ENCODE results near the gene MS4A5. TPM values are rescaled to one million over a fixed set of nuclear protein-coding genes. Genes with fewer than 3 reads are reported as not detected.

Gene MS4A5, protein sequence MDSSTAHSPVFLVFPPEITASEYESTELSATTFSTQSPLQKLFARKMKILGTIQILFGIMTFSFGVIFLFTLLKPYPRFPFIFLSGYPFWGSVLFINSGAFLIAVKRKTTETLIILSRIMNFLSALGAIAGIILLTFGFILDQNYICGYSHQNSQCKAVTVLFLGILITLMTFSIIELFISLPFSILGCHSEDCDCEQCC
- total RNA-seq (2014; rRNA removed; shearing (Covaris generic)): not detected in 2 replicates

DNA sequence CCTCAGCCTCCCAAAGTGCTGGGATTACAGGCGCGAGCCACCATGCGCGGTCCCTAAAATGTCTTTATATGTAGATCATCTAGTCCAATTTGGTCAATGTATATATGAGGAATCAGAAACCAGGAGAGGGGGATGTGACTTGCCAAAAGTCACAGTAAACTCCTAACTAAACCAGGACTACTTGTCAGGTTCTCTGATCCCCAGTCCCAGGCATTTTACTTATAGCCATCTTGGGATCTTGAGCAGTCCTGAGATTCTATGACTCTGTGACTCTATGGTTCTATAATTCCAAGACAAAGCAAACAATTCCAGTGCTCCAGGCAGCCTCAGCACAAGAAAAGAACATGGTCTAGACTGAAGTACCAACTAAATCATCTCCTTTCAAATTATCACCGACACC, at the start of gene MS4A5:
MS4A5 (plus strand) TSS at position 301 of the 400 bp plus-strand sequence. CDS start 103 bp downstream, outside the sequence.
- H3K4me3 ChIP-seq: no peak within 1 kb of the TSS
- no peak for DNase-seq (ENCODE audit: low read depth in 1 of 2, low spot score in 2 of 2)
- H3K4me1 ChIP-seq (replicated peaks): 0 out of 2 replicates have a peak, but pooled peaks cover 6% of the 10 kb centered on the region
- no peaks in the 10 kb centered on the region for H3K9me3 ChIP-seq (replicated peaks)
- H3K27ac ChIP-seq: no peak within 1 kb of the TSS
- no peaks in the 10 kb centered on the region for H3K36me3 ChIP-seq
- peaks cover 7% of the 10 kb centered on the region; the same call in 1 of the 2 replicates for H3K27me3 ChIP-seq (replicated peaks)

DNA sequence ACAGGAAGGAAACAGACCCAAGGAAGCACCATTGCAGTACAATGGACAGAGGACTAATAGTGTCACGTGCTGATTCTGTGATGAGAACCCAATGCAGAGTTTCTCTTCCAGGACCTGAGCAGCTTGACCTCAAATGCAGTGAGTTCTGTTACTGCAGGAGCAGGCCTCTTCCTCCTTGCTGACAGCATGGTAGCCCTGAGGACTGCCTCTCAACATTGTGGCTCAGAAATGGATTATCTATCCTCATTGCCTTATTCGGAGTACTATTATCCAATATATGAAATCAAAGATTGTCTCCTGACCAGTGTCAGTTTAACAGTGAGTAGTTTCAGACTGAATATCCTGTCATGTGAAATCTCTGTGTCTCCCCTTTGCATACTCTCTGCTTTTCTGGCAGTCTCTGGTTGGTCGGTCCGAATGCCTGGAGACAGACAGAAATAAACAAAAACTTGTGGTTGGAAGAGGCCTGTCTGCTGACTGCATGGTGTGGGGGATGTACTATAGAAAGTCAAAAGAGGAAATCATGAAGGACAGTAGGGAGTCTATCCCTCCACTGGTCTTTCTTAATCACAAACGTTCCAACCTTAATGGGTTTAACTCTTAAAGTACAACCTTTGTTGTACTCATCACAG, 40.0 kb upstream of the MS4A5 start:
- H3K4me3 ChIP-seq: no peak overlapping the region
- peak in 1 of 2 experiments; percentile 19 for DNase-seq (ENCODE audit: low read depth in 1 of 2, low spot score in 2 of 2)
- no peaks in the 10 kb centered on the region for H3K36me3 ChIP-seq
- H3K27me3 ChIP-seq (replicated peaks): no peaks in the 10 kb centered on the region
- no peak overlapping the region for H3K27ac ChIP-seq
- H3K9me3 ChIP-seq (replicated peaks): no peaks in the 10 kb centered on the region
- H3K4me1 ChIP-seq (replicated peaks): no peaks in the 10 kb centered on the region

DNA sequence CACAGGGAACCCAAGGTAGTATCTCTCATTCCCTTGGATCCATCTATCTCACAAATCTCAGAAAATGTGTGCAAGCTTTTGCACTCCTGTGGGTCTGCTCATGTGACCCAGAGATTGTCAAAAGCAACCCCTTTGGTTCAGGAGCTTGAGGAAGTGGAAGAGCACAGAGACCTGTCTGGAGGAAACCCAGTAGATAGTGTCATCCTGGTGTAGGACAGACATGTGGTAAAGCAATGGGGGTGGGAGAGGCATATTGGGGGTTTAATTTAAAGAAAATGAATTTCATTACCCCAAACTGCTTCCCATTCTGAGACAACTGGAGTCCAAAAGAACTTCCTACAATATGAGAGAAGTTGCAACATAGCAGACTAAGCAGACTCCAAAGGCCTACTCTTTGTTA, 39.0 kb upstream of the MS4A5 start:
- H3K36me3 ChIP-seq: no peaks in the 10 kb centered on the region

DNA sequence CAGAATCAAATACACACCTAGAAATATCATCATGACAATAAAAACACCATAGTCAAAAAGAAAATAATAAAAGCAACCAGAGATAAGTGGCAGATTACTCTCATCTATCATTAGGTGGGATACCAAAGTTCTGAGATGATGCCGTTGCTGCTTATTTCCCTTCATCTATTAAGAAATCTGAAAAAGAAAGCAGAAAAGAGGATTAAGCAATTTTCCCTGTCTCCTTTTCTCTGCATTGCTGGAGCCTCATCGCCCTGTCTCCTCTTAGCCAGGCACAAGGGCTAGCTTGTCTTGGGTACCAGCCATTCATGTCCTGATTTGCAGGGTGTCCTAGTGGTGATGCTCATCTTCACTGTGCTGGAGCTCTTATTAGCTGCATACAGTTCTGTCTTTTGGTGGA, 37.0 kb upstream of the MS4A5 start:
- no peak for DNase-seq (ENCODE audit: low read depth in 1 of 2, low spot score in 2 of 2)
- 0 out of 2 replicates have a peak, but pooled peaks cover 5% of the 10 kb centered on the region for H3K27me3 ChIP-seq (replicated peaks)
- H3K4me3 ChIP-seq: no peak overlapping the region
- H3K27ac ChIP-seq: no peak overlapping the region
- H3K4me1 ChIP-seq (replicated peaks): no peaks in the 10 kb centered on the region
- no peaks in the 10 kb centered on the region for H3K9me3 ChIP-seq (replicated peaks)
- no peaks in the 10 kb centered on the region for H3K36me3 ChIP-seq

More for the DNA sequence above, 39.0 kb upstream of the MS4A5 start:
- no peak for DNase-seq (ENCODE audit: low read depth in 1 of 2, low spot score in 2 of 2)
- no peaks in the 10 kb centered on the region for H3K4me1 ChIP-seq (replicated peaks)
- no peaks in the 10 kb centered on the region for H3K9me3 ChIP-seq (replicated peaks)
- no peak overlapping the region for H3K4me3 ChIP-seq
- no peak overlapping the region for H3K27ac ChIP-seq
- H3K27me3 ChIP-seq (replicated peaks): no peaks in the 10 kb centered on the region

DNA sequence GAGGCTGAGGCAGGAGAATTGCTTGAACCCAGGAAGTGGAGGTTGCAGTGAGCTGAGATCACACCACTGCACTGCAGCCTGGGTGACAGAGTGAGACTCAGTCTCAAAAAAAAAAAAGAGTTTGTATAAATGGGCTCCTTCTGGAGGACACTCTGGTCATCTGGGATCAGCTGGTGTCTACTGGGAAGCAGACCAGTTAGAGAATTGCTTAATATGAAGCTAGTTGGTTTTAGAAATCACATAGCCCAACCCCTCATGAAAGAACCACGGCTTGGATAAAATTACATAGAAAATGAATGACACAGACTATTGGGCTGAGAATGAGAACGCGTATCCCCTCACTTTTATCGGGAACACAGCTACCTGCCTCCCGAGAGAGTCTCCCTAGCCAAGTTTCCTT, 36.4 kb upstream of the MS4A5 start:
- Histone ChIP-seq H3K36me3 (no peaks in the 10 kb centered on the region), H3K9me3 (replicated peaks) (no peaks in the 10 kb centered on the region)

DNA sequence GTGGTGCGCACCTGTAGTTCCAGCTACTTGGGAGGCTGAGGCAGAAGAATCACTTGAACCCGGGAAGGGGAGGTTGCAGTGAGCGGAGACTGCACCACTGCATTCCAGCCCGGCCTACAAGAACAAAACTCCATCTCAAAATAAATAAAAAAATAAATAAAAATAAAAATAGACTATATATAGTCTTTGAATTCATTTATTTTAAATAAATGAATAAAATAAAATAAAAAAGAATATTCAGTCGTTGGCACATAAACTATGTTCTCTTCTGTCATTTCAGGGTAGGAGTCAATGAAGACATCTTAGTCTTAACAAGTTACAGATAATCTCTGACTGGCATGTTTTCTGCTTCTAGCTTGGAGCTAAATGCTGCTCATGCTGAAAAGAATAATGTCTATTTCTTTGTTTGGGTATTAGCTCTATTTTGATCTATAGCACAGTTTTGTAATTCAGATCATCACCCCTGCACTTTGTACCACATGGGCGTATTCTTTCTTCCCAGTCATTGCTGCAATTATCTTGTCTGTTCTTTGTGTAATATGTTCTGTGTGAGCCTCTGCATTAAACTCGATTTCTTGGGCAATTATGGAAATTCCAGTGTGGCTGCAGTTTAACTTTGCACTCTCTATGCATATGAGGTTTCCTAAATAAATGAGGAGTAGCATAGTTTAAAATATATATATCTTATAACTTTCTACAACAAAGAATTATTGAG, 34.5 kb upstream of the MS4A5 start:
- H3K4me1 ChIP-seq (replicated peaks): no peaks in the 10 kb centered on the region
- H3K27me3 ChIP-seq (replicated peaks): 0 out of 2 replicates have a peak, but pooled peaks cover 5% of the 10 kb centered on the region
- H3K36me3 ChIP-seq: no peaks in the 10 kb centered on the region
- no peak for DNase-seq (ENCODE audit: low read depth in 1 of 2, low spot score in 2 of 2)
- no peak overlapping the region for H3K4me3 ChIP-seq
- H3K9me3 ChIP-seq (replicated peaks): no peaks in the 10 kb centered on the region
- no peak overlapping the region for H3K27ac ChIP-seq

More for the DNA sequence above, 36.4 kb upstream of the MS4A5 start:
- DNase-seq (ENCODE audit: low read depth in 1 of 2, low spot score in 2 of 2): no peak
- no peak overlapping the region for H3K4me3 ChIP-seq
- 0 out of 2 replicates have a peak, but pooled peaks cover 5% of the 10 kb centered on the region for H3K27me3 ChIP-seq (replicated peaks)
- H3K27ac ChIP-seq: no peak overlapping the region
- no peaks in the 10 kb centered on the region for H3K4me1 ChIP-seq (replicated peaks)

DNA sequence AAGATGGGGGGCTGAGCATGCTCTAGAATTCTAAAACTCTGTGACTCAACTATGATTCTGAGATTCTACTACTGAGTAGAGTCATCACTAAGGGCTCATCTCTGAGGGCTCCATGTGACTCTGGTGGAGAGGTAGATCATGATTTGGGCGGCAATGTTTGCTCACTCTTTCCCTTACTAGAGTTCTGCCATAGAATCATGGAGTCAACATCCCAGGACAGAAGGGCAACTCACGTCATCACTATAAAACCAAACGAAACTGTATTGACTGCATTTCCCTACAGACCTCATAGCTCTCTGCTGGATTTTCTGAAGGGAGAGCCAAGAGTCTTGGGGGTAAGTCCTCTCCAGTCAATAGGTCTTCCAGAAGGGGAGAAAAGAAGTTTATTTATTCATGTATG, 33.0 kb upstream of the MS4A5 start, which contains the start of gene MS4A14:
MS4A14 (plus strand) TSS at position 78 of the 400 bp plus-strand sequence; CDS start at position 198, 120 bp downstream.
- no peak for DNase-seq (ENCODE audit: low read depth in 1 of 2, low spot score in 2 of 2)
- Histone ChIP-seq H3K27ac (no peak within 1 kb of the TSS), H3K36me3 (no peaks in the 10 kb centered on the region), H3K9me3 (replicated peaks) (no peaks in the 10 kb centered on the region), H3K27me3 (replicated peaks) (0 out of 2 replicates have a peak, but pooled peaks cover 5% of the 10 kb centered on the region), H3K4me3 (no peak within 1 kb of the TSS), H3K4me1 (replicated peaks) (no peaks in the 10 kb centered on the region)

DNA sequence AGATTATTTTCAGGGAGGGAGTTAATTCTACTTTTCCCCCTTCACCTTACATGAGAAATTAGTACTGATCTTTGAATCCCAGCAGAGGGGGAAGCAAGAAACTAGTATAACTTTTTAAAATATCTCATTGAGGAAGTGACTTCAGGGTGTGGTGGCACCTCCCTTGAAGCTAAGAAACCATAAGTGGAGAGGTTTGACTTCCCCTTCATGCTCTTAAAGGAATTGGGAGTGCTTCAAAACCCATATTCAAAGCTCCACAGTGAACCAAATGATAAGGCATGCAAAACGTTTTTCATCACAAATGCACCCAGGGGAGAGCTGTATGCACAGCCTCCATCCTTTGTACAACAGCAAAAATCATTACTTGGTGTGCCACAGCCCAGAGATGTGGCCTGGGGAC, 32.6 kb upstream of the MS4A5 start:
- 0 out of 2 replicates have a peak, but pooled peaks cover 5% of the 10 kb centered on the region for H3K27me3 ChIP-seq (replicated peaks)
- DNase-seq (ENCODE audit: low read depth in 1 of 2, low spot score in 2 of 2): no peak
- no peaks in the 10 kb centered on the region for H3K36me3 ChIP-seq
- H3K9me3 ChIP-seq (replicated peaks): no peaks in the 10 kb centered on the region
- H3K4me3 ChIP-seq: no peak overlapping the region
- H3K4me1 ChIP-seq (replicated peaks): no peaks in the 10 kb centered on the region
- H3K27ac ChIP-seq: no peak overlapping the region

DNA sequence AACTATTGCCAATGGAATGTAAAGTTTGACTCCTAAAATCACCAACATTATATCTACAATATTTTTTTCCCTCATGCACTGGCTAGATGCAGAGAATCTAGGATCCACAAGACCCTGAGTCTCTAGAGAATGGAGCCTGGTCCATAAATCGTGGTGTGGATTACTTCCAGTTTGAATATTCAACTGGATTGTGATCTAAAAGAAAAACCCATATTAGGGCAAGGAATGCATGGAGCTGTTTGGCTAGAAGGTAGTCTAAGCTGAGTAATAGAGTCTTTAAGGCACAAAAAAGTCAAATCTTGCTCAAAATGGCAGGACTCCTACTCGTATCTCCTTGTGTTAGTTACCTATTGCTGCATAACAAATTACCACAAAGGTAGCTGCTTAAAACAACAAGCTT, 9.4 kb upstream of the MS4A5 start:
- no peak for DNase-seq (ENCODE audit: low read depth in 1 of 2, low spot score in 2 of 2)
- Histone ChIP-seq H3K27ac (no peak overlapping the region), H3K9me3 (replicated peaks) (no peaks in the 10 kb centered on the region), H3K27me3 (replicated peaks) (no peaks in the 10 kb centered on the region), H3K4me3 (no peak overlapping the region), H3K4me1 (replicated peaks) (no peaks in the 10 kb centered on the region), H3K36me3 (no peaks in the 10 kb centered on the region)

DNA sequence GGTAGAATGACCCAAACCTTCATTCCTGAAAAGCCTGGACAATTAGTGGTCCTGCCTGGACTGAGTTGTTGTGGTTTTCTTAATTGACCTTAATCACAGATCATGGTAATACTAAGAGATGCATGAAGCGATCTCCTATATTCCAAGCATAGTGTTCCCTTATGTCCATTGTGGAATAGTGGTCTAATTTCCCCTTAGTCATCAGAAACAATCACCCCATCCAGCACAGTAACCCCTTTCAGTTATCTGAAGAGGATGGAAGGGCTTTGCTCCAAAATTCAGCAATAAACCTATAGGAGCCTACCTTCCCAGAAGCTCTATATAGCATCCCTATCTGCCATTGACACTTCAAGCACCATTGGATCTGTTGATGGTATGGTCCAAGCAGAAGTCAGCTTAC, 6.8 kb upstream of the MS4A5 start:
- no peaks in the 10 kb centered on the region for H3K4me1 ChIP-seq (replicated peaks)
- H3K27ac ChIP-seq: no peak overlapping the region
- no peaks in the 10 kb centered on the region for H3K36me3 ChIP-seq
- no peak for DNase-seq (ENCODE audit: low read depth in 1 of 2, low spot score in 2 of 2)
- H3K9me3 ChIP-seq (replicated peaks): no peaks in the 10 kb centered on the region
- H3K27me3 ChIP-seq (replicated peaks): no peaks in the 10 kb centered on the region
- H3K4me3 ChIP-seq: no peak overlapping the region

DNA sequence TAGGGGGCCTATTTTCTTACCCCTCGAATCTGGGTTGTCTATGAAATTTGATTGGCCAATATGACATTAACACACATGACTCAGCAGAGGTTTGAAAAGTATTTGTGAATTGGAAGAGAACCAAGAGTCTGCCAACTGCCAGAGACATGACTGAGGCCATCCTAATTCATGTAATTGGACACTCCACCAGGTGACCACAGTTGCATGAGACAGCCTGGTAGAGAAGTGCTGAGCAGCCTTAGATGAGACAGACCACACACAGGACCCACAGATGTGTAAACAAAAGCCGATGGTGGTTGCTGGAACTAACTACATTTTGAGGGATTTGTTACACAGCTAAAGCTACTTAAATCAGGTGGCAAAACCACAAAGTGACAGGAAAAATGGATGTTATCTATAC, 855 bp upstream of the MS4A5 start:
- H3K4me1 ChIP-seq (replicated peaks): 0 out of 2 replicates have a peak, but pooled peaks cover 6% of the 10 kb centered on the region
- DNase-seq (ENCODE audit: low read depth in 1 of 2, low spot score in 2 of 2): peak in 1 of 2 experiments; percentile 16
- H3K27ac ChIP-seq: no peak overlapping the region
- H3K27me3 ChIP-seq (replicated peaks): peaks cover 4% of the 10 kb centered on the region; the same call in 1 of the 2 replicates
- no peak overlapping the region for H3K4me3 ChIP-seq
- no peaks in the 10 kb centered on the region for H3K36me3 ChIP-seq
- no peaks in the 10 kb centered on the region for H3K9me3 ChIP-seq (replicated peaks)

DNA sequence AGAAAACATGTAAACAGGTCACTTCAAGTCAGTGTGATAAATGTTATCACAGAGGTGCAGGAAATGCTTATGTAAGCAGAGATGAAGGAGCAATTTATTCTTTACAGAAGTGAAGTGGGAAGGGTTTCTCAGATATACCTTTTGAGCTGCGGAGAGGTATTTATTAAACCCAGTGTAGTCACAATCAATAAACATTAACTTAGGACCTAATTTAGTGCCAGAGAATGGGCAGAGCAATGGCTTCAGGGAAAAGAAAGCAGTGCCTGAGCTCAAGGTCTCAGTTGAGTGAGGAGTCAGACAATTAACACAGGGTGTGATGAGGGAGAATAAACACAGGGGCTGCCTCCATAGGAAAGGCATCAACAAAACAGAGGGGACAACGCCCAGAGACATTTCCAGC, 1.9 kb downstream of the MS4A5 start:
- H3K36me3 ChIP-seq: no peaks in the 10 kb centered on the region
- no peak for DNase-seq (ENCODE audit: low read depth in 1 of 2, low spot score in 2 of 2)
- H3K4me1 ChIP-seq (replicated peaks): 0 out of 2 replicates have a peak, but pooled peaks cover 6% of the 10 kb centered on the region
- no peak overlapping the region for H3K27ac ChIP-seq
- no peak overlapping the region for H3K4me3 ChIP-seq
- H3K27me3 ChIP-seq (replicated peaks): peaks cover 7% of the 10 kb centered on the region; the same call in 1 of the 2 replicates
- no peaks in the 10 kb centered on the region; the same call in 1 of the 2 replicates for H3K9me3 ChIP-seq (replicated peaks)

DNA sequence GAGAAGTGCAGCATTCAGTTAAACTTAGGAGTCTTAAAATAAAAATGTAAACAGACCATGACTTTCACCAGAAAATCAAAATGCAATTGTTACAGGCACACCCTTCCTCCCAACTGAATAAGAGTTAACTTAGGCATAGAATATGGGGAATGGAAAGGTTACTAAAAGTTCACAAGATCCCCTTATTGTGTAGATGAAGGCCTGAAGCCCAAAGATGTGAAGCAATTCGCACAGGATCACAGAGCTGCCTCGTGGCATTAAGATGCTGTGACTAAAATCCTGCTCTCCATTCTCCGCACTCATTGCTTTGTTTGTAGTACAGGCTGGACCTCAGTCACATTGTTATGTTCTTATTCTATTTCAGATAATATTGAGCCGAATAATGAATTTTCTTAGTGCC, 4.0 kb downstream of the MS4A5 start:
- Histone ChIP-seq H3K4me1 (replicated peaks) (0 out of 2 replicates have a peak, but pooled peaks cover 3% of the 10 kb centered on the region), H3K27ac (no peak overlapping the region), H3K4me3 (no peak overlapping the region), H3K36me3 (no peaks in the 10 kb centered on the region), H3K27me3 (replicated peaks) (peaks cover 7% of the 10 kb centered on the region; the same call in 1 of the 2 replicates), H3K9me3 (replicated peaks) (no peaks in the 10 kb centered on the region; the same call in 1 of the 2 replicates)
- no peak for DNase-seq (ENCODE audit: low read depth in 1 of 2, low spot score in 2 of 2)
